Measurements from ENCODE around the gene MAST1.

DNA sequence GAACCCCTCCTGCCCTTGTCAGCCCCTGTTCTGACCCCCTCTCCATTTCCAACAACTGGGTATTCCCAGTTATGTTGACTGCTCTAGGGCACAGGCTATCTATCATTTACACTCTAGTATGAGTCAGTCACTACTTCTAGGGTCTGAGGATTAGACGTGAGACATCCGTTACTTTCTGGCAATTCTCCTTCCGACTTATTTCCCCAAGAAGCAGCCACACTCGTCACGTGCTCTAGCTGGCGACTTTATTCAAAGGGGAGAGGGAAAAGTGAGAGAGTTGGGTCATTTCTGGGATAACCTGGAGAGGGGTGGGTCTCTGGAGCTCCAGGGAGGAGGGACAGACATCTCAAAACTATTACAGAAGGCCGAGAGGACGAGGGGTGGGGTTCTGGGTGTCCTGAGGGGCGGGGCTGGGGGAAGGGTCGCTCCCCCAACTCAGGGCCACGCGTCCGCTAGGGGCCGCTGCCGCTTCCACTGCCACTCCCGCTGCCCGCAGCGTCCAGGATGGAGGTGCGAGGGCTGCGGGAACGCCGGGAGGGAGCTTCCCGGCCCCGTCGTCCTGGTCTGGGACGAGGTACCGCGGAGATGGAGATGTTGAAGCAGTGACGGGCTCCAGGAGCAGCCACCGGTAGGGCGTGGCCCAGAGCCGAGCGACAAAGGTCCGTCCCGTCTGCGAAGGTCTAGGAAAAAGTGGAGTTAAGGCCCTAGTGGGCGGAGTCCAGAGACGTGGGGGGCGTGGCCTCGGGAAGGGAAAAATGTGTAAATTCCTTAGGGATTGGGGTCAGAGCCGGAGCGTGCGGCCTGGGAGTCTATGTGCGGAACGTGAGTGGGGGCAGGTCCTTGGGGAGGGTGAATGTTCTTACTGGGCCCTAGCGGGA, 12.8 kb upstream of the MAST1 start:
- TF ChIP-seq, protein P1, sequence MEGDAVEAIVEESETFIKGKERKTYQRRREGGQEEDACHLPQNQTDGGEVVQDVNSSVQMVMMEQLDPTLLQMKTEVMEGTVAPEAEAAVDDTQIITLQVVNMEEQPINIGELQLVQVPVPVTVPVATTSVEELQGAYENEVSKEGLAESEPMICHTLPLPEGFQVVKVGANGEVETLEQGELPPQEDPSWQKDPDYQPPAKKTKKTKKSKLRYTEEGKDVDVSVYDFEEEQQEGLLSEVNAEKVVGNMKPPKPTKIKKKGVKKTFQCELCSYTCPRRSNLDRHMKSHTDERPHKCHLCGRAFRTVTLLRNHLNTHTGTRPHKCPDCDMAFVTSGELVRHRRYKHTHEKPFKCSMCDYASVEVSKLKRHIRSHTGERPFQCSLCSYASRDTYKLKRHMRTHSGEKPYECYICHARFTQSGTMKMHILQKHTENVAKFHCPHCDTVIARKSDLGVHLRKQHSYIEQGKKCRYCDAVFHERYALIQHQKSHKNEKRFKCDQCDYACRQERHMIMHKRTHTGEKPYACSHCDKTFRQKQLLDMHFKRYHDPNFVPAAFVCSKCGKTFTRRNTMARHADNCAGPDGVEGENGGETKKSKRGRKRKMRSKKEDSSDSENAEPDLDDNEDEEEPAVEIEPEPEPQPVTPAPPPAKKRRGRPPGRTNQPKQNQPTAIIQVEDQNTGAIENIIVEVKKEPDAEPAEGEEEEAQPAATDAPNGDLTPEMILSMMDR (IDR thresholded peaks at IDR 0.05; ENCODE audit: low read length): peak; percentile 40
- no peak for TF ChIP-seq EZH2 (optimal IDR thresholded peaks at IDR 0.05; ENCODE audit: low read depth, low read length)

All from MM.1S (cell line).